Superior temporal gyrus (tissue), 1 donor: Measurements from ENCODE around the gene KCNMA1.
A peak's percentile ranks its signal among the peaks of the same experiment; 100 is the strongest.
"Not testable (repeated sequence)": the region's sequence is repeated elsewhere in the genome, so short reads cannot be mapped to it uniquely, and the experiment has no call there.

ENCODE experiments used
- DNase-seq: peaks from one replicate; pipeline ENCODE4 v3.0.0-alpha.2; 2016; ENCODE audit errors: extremely low spot score

KCNMA1 gene

DNA sequence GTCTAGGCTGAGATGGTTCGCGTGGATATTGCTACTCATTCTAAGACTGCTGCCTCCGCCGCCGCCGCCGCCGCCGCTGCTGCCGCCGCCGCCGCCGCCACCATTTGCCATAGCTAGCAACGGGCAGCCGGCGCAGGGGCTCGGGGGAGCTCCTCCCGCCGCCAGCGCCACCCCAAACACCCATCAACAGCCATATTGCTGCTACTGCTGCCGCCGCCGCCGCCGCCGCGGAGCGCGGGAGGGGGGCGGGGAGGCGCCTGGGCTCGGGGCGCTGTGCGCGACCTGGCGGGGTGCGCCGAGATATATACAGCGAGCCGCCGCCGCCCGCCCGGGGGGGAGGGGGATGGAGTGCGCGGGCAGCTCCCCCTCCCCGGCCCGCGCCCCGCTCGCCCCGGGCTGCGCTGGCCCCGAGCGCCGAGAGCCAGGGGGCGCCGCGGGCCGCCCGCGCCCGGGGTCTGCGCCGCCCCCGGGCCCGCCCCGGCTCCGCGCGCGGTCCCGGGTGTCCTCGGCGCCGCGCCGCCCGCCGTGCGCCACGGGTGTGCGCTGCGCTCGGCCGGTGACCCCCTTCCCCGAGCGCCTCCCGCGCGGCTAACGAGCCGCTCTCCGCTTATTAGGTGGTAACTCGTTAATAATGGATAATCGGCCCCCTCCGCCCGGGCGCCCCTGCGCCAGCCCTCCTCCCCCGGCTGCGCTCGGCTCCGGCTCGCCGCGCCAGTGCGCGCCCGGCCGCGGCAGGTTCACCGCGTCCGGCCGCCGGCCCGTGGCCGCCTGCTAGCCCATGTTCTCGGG is at the start of gene KCNMA1:
Gene KCNMA1, minus strand, starts transcription at position 277 of the 789 bp plus-strand sequence.
- peak; percentile 20 for DNase-seq

GRCh38 chr10:77686650-77687417 is 49.2 kb upstream of the KCNMA1 start:
- no peak for DNase-seq

DNA sequence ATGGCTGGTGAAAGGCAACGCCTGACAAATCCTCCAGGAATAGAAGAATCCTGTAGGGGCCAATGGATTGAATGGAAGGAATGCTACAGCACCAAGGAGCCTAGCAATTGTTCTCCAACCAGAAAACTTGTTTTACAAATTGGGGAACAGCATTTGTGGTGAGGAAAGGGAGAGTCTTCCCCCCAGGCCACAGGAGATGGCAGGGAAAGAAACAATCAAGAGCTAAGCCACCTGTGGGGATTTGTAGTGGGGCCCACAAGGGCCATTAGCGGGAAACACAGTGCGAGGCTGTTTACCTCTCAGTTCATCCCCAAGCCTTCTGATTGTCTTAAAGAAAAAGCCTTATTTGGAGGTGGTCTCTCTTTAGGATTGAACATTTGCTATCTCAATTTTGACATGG is 48.5 kb upstream of the KCNMA1 start:
- DNase-seq: no peak

- no peak for DNase-seq
Measured at GRCh38 chr10:77685432-77685831, 47.8 kb upstream of the KCNMA1 start.

- DNase-seq: not testable (repeated sequence)
Measured at GRCh38 chr10:77683088-77683432, 45.5 kb upstream of the KCNMA1 start.

DNA sequence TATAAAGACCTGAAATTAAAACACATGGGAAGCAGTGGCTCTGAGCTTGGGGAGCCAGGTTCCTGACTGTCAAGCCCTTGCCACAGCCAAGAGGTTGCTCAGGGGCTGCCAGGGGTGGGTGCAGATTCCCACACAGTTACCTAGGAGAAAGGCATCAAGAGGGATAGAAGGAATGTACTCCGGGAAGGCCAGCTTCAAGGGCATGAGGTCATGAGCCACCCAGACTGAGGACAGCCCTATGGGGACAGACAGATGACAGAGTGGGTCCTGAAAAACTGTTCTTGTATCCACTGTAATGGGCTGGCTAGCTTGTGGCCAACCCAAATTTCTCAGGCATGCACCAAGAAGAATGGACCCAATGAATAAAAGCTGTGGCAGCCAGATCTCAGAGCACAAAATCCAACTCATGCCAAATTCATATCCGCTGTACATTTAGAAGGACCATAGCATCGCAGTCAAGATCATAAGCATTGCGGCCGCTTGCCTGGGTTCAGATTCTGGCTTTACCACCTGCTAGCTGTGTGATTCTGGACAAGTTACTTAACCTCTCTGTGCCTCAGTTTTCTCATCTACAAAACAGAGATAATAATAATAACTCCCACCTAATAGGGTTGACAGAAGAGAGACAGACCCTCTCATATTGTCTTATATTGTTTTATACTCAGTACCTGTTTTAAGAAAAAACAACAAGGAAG is 44.9 kb upstream of the KCNMA1 start:
- DNase-seq: no peak

DNA sequence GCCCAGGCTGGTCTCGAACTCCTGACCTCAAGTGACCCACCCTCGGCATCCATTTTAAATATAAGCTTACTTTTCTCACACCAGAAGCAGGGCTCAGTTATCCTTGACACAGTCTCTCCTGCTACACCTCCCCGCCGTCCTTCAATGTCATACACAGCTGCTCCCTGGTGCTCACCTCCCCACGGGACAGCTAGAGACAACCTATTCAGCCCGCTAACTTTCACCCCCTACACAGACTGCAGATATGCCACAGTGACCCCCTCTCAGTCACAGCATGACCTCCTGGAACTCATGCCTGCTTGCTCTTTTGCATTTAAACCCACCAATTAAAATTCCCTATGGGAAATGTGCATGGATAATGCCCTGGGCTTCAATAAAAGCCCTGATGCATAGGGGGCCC is 44.2 kb upstream of the KCNMA1 start:
- no peak for DNase-seq

DNA sequence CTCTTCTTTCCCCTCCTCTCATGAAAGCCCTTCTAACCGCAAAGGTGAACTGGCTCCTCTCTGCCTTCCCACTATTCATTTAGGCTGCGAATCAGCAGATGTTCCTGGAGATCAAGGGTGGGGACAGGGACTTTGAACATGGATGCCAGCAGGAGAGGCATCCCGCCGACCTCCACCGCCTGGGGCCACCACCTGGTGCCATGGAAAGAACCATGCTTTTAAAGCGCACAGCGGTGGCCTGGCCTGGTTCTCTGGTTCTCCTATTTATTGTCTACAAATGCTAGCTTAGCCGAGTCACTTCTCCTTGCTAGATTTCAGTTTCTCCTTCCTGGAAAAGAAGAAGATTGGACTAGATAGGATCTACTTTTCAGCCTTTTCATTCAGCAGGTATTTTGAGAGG is 43.2 kb upstream of the KCNMA1 start:
- no peak for DNase-seq

- no peak for DNase-seq
Measured at GRCh38 chr10:77680065-77680464, 42.5 kb upstream of the KCNMA1 start.

DNA sequence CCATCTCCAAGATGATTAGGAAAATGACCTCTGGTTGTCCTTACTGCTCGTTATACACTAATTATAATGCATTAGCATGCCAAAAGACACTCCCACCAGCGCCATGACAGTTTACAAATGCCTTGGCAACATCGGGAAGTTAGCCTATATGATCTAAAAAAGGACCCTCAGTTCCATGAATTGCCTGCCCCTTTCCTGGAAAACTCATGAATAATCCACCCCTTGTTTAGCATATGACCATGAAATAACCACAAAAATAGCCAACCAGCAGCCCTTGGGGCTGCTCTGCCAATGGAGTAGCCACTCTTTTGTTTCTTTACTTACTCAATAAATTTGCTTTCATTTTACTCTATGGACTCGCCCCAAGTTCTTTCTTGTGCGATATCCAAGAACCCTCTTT is 41.6 kb upstream of the KCNMA1 start:
- DNase-seq: no peak

DNA sequence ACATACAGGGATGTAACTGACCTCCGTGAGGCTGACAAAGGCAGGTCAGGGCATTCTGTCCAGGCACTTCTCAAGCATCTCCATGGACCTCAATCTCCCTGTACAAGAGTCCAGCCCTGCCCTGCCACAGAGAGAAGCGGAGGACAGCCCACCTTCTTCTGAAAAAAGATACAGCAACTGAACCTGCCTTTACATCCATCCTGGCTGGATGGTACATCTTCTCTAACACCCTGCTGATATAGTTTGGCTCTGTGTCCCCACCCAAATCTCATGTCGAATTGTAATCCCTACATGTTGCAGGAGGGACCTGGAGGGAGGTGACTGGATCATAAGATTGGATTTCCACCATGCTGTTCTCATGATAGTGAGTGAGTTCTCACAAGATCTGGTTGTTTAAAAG is 40.5 kb upstream of the KCNMA1 start:
- DNase-seq: no peak

DNA sequence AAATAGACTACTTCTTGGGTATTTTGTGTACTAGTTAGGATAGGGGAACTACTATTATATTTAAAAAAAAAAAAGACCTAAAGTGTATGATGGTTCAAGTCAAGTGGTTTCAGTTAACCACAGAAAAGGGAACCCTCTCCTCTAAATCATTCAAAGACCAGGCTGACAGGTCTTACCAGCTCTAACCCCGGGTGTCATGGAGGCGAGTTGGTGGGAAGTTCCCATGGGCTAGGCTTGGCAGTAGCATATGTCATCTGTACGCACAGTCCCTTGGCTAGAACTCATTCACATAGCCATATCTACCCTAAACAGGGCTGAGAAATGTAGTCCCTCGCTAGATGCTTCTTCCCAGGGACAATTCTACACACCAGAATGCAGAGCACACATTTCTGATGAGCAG is 37.7 kb upstream of the KCNMA1 start:
- no peak for DNase-seq

- no peak for DNase-seq
Measured at GRCh38 chr10:77673515-77674140, 36.0 kb upstream of the KCNMA1 start.

DNA sequence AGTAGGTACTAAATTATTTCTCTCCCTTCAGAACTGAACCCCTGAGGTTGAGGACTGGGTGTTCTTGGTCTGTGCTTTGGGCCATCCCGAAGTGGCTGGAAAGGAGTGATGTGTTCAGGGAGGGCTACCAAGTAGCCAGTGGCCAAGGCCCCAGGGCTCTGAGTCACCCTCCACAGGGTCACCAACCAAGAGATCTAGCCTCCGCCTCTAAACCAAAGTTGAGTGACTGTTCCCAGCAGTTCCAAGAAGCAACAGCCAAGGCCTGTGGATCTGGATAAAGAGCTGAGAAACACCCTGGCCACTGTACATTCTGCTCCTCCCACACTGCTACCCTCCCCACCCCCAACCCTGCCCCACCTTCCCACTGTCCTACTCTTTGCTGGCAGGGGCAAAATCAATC is 35.5 kb upstream of the KCNMA1 start:
- DNase-seq: no peak

- no peak for DNase-seq
Measured at GRCh38 chr10:77671594-77672252, 34.1 kb upstream of the KCNMA1 start.

DNA sequence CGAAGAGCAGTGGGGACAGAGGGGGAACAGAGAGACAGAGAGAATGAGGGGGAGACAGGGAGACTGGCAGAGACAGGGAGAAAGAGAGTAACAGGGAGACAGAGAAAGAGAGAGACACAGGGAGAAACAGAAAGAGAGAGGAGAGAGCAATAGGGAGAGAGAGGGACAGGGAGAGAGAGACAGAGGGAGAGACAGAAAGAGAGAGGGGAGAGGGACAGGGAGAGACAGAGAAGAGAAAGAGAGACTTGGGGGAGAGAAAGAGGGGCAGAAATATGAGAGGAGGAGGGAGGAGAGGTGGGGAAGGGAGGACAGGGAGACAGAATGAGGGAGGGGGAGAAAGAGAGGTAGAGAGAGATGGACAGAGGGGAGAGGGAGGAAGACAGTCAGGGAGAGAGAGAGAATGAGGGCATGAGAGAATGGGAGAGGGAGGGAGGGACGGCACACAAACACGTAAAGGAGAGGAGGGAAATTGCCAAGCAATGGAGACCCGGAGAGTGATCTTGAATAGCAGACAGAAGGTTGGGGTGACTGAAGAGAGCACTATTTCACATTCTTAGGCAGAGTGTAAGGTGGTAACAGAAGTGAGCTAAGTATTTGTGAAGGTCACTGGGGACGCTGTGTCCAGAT is 33.3 kb upstream of the KCNMA1 start:
- DNase-seq: no peak

DNA sequence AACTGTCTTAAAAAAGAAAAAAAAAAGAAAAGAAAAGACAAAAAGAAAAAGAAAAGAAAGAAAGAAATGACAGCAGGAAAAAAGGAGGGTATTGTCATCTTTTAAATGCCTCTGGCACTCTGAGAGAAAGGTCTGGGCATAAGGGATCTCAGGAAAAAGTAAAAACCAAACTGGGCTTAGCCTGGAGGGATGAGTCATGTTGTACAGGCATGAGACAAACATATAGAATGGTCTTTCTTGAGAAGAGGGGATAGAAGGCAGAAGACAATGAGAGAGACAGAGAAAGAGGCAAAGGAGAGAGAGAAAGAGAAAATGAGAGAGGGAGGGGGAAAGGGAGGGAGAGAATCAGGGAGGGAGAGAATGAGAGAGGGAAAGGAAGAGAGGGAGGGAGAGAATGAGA is 32.3 kb upstream of the KCNMA1 start:
- DNase-seq: no peak

DNA sequence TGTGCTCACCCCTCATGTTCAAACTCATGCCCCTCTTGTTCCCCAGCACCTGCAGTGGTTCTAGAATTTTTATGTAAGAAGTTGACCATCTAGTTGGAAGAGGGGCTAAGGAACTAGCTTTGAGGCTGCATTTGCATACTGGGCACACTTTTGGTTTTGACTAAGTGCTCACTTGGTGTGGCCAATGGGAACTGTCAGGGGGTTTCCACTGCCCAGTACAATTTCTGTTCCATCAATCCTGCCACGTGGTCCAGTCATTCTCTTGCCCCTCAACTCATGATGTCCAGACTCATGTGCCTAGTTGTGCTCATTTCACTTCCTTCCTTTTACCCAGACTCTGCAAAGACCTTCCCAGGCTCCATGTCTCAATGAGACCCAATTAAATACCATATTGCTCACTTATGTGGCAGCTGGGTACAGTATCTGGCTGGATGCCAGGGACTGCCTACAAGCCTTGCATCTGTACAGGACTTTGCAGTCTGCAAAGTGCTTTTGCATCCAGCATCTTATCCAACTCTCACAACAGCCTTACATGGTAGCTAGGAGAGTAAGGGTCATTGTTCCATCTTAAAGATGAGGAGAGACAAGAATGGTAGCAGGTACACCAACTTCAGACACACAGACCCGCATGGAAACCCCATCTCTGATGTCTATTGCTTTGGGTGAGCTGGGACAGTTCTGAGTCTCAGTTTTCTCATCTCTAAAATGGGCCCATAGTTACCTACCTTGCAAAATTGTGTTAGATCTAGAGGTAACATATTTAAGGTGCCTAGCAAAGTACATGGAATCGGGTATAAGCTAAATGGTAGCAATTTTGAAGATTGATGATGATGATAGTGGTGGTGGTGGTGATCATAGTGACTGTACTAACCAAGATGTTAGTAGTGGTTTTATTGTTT is 30.1 kb upstream of the KCNMA1 start:
- no peak for DNase-seq

DNA sequence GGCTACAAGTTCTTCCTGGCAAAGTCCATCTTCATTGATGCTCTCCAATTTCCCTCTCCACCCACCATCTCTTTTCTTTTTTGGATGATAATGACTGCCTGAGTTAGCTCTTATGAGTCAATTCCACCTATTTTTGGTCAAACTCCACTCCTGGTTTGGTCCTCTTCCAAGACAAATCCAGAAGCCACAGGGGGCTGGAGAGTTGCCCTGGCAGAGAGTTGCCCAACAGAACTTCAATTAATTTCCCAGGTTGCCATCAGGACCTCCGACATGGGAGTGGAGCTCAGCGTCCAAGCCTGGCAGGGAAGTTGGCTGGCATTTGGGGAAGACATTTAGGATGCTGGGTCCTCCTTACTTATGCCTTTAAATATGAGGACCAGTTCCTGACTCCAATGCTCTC is 29.2 kb upstream of the KCNMA1 start:
- DNase-seq: no peak

- DNase-seq: no peak
Measured at GRCh38 chr10:77664696-77665095, 27.1 kb upstream of the KCNMA1 start.
